ENCODE measurements around the gene ZNF763.

GRCh38 chr19:11921852-11922495 is 42.9 kb upstream of the ZNF763 start:
- no peak for TF ChIP-seq CTCF (IDR thresholded peaks at IDR 0.05)
- no peak for TF ChIP-seq POLR2A (IDR thresholded peaks at IDR 0.05)
